Measurements from ENCODE around the gene ARHGEF12.

The ARHGEF12 gene

GRCh38 chr11:120335908-120336640, at the start of gene ARHGEF12:
Gene ARHGEF12, plus strand, starts transcription at chr11:120336413. Its CDS starts 831 bp downstream, at chr11:120337244.
- peaks cover 0 to 4% of the 10 kb centered on the region in 2 donors for H3K27me3 ChIP-seq (ENCODE audit: control insufficient read depth in 1 of 2, insufficient read depth in 2 of 2, low read length in 2 of 2)
- H3K4me1 ChIP-seq (ENCODE audit: control insufficient read depth in 1 of 2, insufficient read depth in 2 of 2, low read length in 2 of 2): peaks cover 27 to 31% of the 10 kb centered on the region in 2 donors
- no peaks in the 10 kb centered on the region for H3K9me3 ChIP-seq (ENCODE audit: control insufficient read depth in 1 of 2, low read length in 2 of 2)
- peak within 1 kb of the TSS; percentile 91 to 99 for H3K4me3 ChIP-seq (ENCODE audit: low read depth in 1 of 2, low read length in 2 of 2)
- H3K36me3 ChIP-seq (ENCODE audit: control insufficient read depth in 1 of 2, insufficient read depth in 2 of 2, low read length in 2 of 2): no peaks in the 10 kb centered on the region
- H3K27ac ChIP-seq (ENCODE audit: low read depth, low read length): peak within 1 kb of the TSS; percentile 78
- H3K9ac ChIP-seq (ENCODE audit: low read depth in 1 of 2, low read length in 2 of 2): peak within 1 kb of the TSS; percentile 90 to 91

- H3K4me3 ChIP-seq (ENCODE audit: low read depth in 1 of 2, low read length in 2 of 2): no peak overlapping the region
- no peaks in the 10 kb centered on the region for H3K36me3 ChIP-seq (ENCODE audit: control insufficient read depth in 1 of 2, insufficient read depth in 2 of 2, low read length in 2 of 2)
- no peak overlapping the region for H3K27ac ChIP-seq (ENCODE audit: low read depth, low read length)
- H3K9me3 ChIP-seq (ENCODE audit: control insufficient read depth in 1 of 2, low read length in 2 of 2): no peaks in the 10 kb centered on the region
- H3K27me3 ChIP-seq (ENCODE audit: control insufficient read depth in 1 of 2, insufficient read depth in 2 of 2, low read length in 2 of 2): no peaks in the 10 kb centered on the region
- no peak overlapping the region for H3K9ac ChIP-seq (ENCODE audit: low read depth in 1 of 2, low read length in 2 of 2)
- peaks cover 16 to 19% of the 10 kb centered on the region in 2 donors for H3K4me1 ChIP-seq (ENCODE audit: control insufficient read depth in 1 of 2, insufficient read depth in 2 of 2, low read length in 2 of 2)
Observed at GRCh38 chr11:120288021-120288420, 48.2 kb upstream of the ARHGEF12 start.

- H3K9ac ChIP-seq (ENCODE audit: low read depth in 1 of 2, low read length in 2 of 2): no peak overlapping the region
- H3K36me3 ChIP-seq (ENCODE audit: control insufficient read depth in 1 of 2, insufficient read depth in 2 of 2, low read length in 2 of 2): no peaks in the 10 kb centered on the region
- H3K27me3 ChIP-seq (ENCODE audit: control insufficient read depth in 1 of 2, insufficient read depth in 2 of 2, low read length in 2 of 2): no peaks in the 10 kb centered on the region
- H3K9me3 ChIP-seq (ENCODE audit: control insufficient read depth in 1 of 2, low read length in 2 of 2): no peaks in the 10 kb centered on the region
- no peak overlapping the region for H3K4me3 ChIP-seq (ENCODE audit: low read depth in 1 of 2, low read length in 2 of 2)
- peaks cover 22 to 25% of the 10 kb centered on the region in 2 donors for H3K4me1 ChIP-seq (ENCODE audit: control insufficient read depth in 1 of 2, insufficient read depth in 2 of 2, low read length in 2 of 2)
- H3K27ac ChIP-seq (ENCODE audit: low read depth, low read length): no peak overlapping the region
Observed at GRCh38 chr11:120289426-120289825, 46.8 kb upstream of the ARHGEF12 start.

- Histone ChIP-seq H3K4me3 (ENCODE audit: low read depth in 1 of 2, low read length in 2 of 2) (no peak overlapping the region), H3K4me1 (ENCODE audit: control insufficient read depth in 1 of 2, insufficient read depth in 2 of 2, low read length in 2 of 2) (peaks cover 33 to 37% of the 10 kb centered on the region in 2 donors), H3K36me3 (ENCODE audit: control insufficient read depth in 1 of 2, insufficient read depth in 2 of 2, low read length in 2 of 2) (no peaks in the 10 kb centered on the region), H3K9me3 (ENCODE audit: control insufficient read depth in 1 of 2, low read length in 2 of 2) (no peaks in the 10 kb centered on the region), H3K9ac (ENCODE audit: low read depth in 1 of 2, low read length in 2 of 2) (no peak overlapping the region), H3K27me3 (ENCODE audit: control insufficient read depth in 1 of 2, insufficient read depth in 2 of 2, low read length in 2 of 2) (no peaks in the 10 kb centered on the region), H3K27ac (ENCODE audit: low read depth, low read length) (no peak overlapping the region)
Observed at GRCh38 chr11:120290956-120291355, 45.3 kb upstream of the ARHGEF12 start.

- Histone ChIP-seq H3K36me3 (ENCODE audit: control insufficient read depth in 1 of 2, insufficient read depth in 2 of 2, low read length in 2 of 2) (no peaks in the 10 kb centered on the region), H3K4me3 (ENCODE audit: low read depth in 1 of 2, low read length in 2 of 2) (no peak overlapping the region), H3K27ac (ENCODE audit: low read depth, low read length) (no peak overlapping the region), H3K27me3 (ENCODE audit: control insufficient read depth in 1 of 2, insufficient read depth in 2 of 2, low read length in 2 of 2) (no peaks in the 10 kb centered on the region), H3K4me1 (ENCODE audit: control insufficient read depth in 1 of 2, insufficient read depth in 2 of 2, low read length in 2 of 2) (peaks cover 34 to 37% of the 10 kb centered on the region in 2 donors), H3K9ac (ENCODE audit: low read depth in 1 of 2, low read length in 2 of 2) (no peak overlapping the region), H3K9me3 (ENCODE audit: control insufficient read depth in 1 of 2, low read length in 2 of 2) (no peaks in the 10 kb centered on the region)
Observed at GRCh38 chr11:120293038-120293800, 43.0 kb upstream of the ARHGEF12 start.

GRCh38 chr11:120294096-120294495, 42.1 kb upstream of the ARHGEF12 start:
- Histone ChIP-seq H3K9ac (ENCODE audit: low read depth in 1 of 2, low read length in 2 of 2) (no peak overlapping the region), H3K9me3 (ENCODE audit: control insufficient read depth in 1 of 2, low read length in 2 of 2) (no peaks in the 10 kb centered on the region), H3K36me3 (ENCODE audit: control insufficient read depth in 1 of 2, insufficient read depth in 2 of 2, low read length in 2 of 2) (no peaks in the 10 kb centered on the region), H3K4me3 (ENCODE audit: low read depth in 1 of 2, low read length in 2 of 2) (no peak overlapping the region), H3K27ac (ENCODE audit: low read depth, low read length) (no peak overlapping the region), H3K27me3 (ENCODE audit: control insufficient read depth in 1 of 2, insufficient read depth in 2 of 2, low read length in 2 of 2) (no peaks in the 10 kb centered on the region), H3K4me1 (ENCODE audit: control insufficient read depth in 1 of 2, insufficient read depth in 2 of 2, low read length in 2 of 2) (peaks cover 34 to 37% of the 10 kb centered on the region in 2 donors)

GRCh38 chr11:120295099-120295498, 41.1 kb upstream of the ARHGEF12 start:
- Histone ChIP-seq H3K4me1 (ENCODE audit: control insufficient read depth in 1 of 2, insufficient read depth in 2 of 2, low read length in 2 of 2) (peaks cover 34 to 41% of the 10 kb centered on the region in 2 donors), H3K9ac (ENCODE audit: low read depth in 1 of 2, low read length in 2 of 2) (no peak overlapping the region), H3K4me3 (ENCODE audit: low read depth in 1 of 2, low read length in 2 of 2) (no peak overlapping the region), H3K36me3 (ENCODE audit: control insufficient read depth in 1 of 2, insufficient read depth in 2 of 2, low read length in 2 of 2) (no peaks in the 10 kb centered on the region), H3K27ac (ENCODE audit: low read depth, low read length) (no peak overlapping the region), H3K27me3 (ENCODE audit: control insufficient read depth in 1 of 2, insufficient read depth in 2 of 2, low read length in 2 of 2) (peaks cover 0 to 4% of the 10 kb centered on the region in 2 donors), H3K9me3 (ENCODE audit: control insufficient read depth in 1 of 2, low read length in 2 of 2) (no peaks in the 10 kb centered on the region)

GRCh38 chr11:120296554-120296953, 39.7 kb upstream of the ARHGEF12 start:
- no peaks in the 10 kb centered on the region for H3K36me3 ChIP-seq (ENCODE audit: control insufficient read depth in 1 of 2, insufficient read depth in 2 of 2, low read length in 2 of 2)
- no peak overlapping the region for H3K4me3 ChIP-seq (ENCODE audit: low read depth in 1 of 2, low read length in 2 of 2)
- peaks cover 24 to 32% of the 10 kb centered on the region in 2 donors for H3K4me1 ChIP-seq (ENCODE audit: control insufficient read depth in 1 of 2, insufficient read depth in 2 of 2, low read length in 2 of 2)
- H3K27ac ChIP-seq (ENCODE audit: low read depth, low read length): no peak overlapping the region
- peaks cover 0 to 4% of the 10 kb centered on the region in 2 donors for H3K27me3 ChIP-seq (ENCODE audit: control insufficient read depth in 1 of 2, insufficient read depth in 2 of 2, low read length in 2 of 2)
- H3K9ac ChIP-seq (ENCODE audit: low read depth in 1 of 2, low read length in 2 of 2): no peak overlapping the region
- no peaks in the 10 kb centered on the region for H3K9me3 ChIP-seq (ENCODE audit: control insufficient read depth in 1 of 2, low read length in 2 of 2)

- Histone ChIP-seq H3K9ac (ENCODE audit: low read depth in 1 of 2, low read length in 2 of 2) (no peak overlapping the region), H3K27me3 (ENCODE audit: control insufficient read depth in 1 of 2, insufficient read depth in 2 of 2, low read length in 2 of 2) (peaks cover 0 to 4% of the 10 kb centered on the region in 2 donors), H3K27ac (ENCODE audit: low read depth, low read length) (no peak overlapping the region), H3K36me3 (ENCODE audit: control insufficient read depth in 1 of 2, insufficient read depth in 2 of 2, low read length in 2 of 2) (no peaks in the 10 kb centered on the region), H3K9me3 (ENCODE audit: control insufficient read depth in 1 of 2, low read length in 2 of 2) (no peaks in the 10 kb centered on the region), H3K4me1 (ENCODE audit: control insufficient read depth in 1 of 2, insufficient read depth in 2 of 2, low read length in 2 of 2) (peaks cover 32 to 37% of the 10 kb centered on the region in 2 donors), H3K4me3 (ENCODE audit: low read depth in 1 of 2, low read length in 2 of 2) (no peak overlapping the region)
Observed at GRCh38 chr11:120298461-120298860, 37.8 kb upstream of the ARHGEF12 start.
